Activated naive CD8-positive, alpha-beta T cell treated with anti-CD3 and anti-CD28 coated beads for 36 hours (primary cell): ENCODE measurements around the gene DNAJB7. TPM values are rescaled to one million over a fixed set of nuclear protein-coding genes. Genes with fewer than 3 reads are reported as not detected.
"Not testable (repeated sequence)": the region's sequence is repeated elsewhere in the genome, so short reads cannot be mapped to it uniquely, and the experiment has no call there.

Experiments used
- DNase-seq: peaks from one replicate; pipeline ENCODE4 v3.0.0; 2021
- H3K27ac Mint-ChIP-seq: one replicate; pipeline ENCODE4 v1.8.0; 2022; ENCODE audit warnings: mild to moderate bottlenecking, moderate library complexity, mixed read lengths
- H3K27me3 Mint-ChIP-seq: one replicate; pipeline ENCODE4 v1.8.0; 2022; ENCODE audit warnings: mild to moderate bottlenecking, mixed read lengths
- H3K36me3 Mint-ChIP-seq: one replicate; pipeline ENCODE4 v1.8.0; 2021; ENCODE audit warnings: mild to moderate bottlenecking, mixed read lengths
- H3K4me1 Mint-ChIP-seq: one replicate; pipeline ENCODE4 v1.8.0; 2021; ENCODE audit warnings: mixed read lengths
- H3K4me3 Mint-ChIP-seq: one replicate; pipeline ENCODE4 v1.8.0; 2022; ENCODE audit warnings: mild to moderate bottlenecking, moderate library complexity, mixed read lengths
- H3K9me3 Mint-ChIP-seq: one replicate; pipeline ENCODE4 v1.8.0; 2022; ENCODE audit warnings: mixed read lengths
- total RNA-seq, 2 experiments: library from RNA; stranded (reverse); gene quantifications; one replicate each; pipeline ENCODE4 v1.2.3, GENCODE V29; 2021

DNAJB7 gene
- total RNA-seq = not detected

DNA sequence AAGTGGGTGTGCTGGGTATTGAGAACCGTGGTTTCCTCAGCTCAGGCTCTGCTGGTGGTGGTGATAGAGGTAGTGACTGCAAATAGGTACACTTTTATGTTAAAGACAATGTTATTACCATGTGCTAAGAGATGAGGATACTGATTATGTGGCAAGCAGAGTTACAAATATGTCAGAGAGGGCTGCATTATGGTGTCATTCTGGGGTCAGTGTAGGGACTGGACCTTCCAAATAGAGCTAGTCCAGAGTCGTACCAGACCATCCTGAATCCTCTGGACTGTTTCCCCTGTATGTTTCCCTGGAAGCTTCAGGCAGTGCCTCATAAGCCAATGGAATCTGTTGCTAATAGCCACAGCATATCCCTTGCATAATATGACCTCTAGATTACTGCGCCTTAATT is at the start of gene DNAJB7:
DNAJB7 (minus strand) TSS at position 101 of the 400 bp plus-strand sequence. CDS start 119 bp downstream, outside the sequence.
- no peak within 1 kb of the TSS for H3K27ac Mint-ChIP-seq
- H3K36me3 Mint-ChIP-seq = peaks cover 5% of the 10 kb centered on the region
- H3K4me1 Mint-ChIP-seq = peaks cover 28% of the 10 kb centered on the region
- H3K27me3 Mint-ChIP-seq = no peaks in the 10 kb centered on the region
- no peaks in the 10 kb centered on the region for H3K9me3 Mint-ChIP-seq
- H3K4me3 Mint-ChIP-seq = no peak within 1 kb of the TSS
- no peak for DNase-seq

DNA sequence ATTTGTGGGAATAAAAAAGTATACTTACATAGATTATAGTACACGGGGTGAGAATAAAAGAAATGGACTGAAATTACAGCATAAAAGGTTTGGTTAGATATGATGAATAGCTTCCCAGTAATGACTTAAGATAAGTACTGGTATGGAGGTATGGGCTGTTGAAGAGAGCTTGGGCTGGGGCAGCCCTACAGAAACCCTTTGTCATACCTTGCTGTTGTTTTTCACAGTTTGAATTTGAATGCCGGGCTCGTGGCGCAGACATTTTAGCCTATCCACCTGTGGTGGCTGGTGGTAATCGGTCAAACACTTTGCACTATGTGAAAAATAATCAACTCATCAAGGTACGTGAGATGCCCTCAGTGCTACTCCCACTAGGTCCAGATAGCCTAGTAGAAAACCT is 47.0 kb upstream of the DNAJB7 start:
- peaks cover 10% of the 10 kb centered on the region for H3K36me3 Mint-ChIP-seq
- no peak for DNase-seq
- H3K4me1 Mint-ChIP-seq = no peaks in the 10 kb centered on the region
- H3K9me3 Mint-ChIP-seq = no peaks in the 10 kb centered on the region
- H3K27me3 Mint-ChIP-seq = no peaks in the 10 kb centered on the region
- no peak overlapping the region for H3K27ac Mint-ChIP-seq
- H3K4me3 Mint-ChIP-seq = no peak overlapping the region

DNA sequence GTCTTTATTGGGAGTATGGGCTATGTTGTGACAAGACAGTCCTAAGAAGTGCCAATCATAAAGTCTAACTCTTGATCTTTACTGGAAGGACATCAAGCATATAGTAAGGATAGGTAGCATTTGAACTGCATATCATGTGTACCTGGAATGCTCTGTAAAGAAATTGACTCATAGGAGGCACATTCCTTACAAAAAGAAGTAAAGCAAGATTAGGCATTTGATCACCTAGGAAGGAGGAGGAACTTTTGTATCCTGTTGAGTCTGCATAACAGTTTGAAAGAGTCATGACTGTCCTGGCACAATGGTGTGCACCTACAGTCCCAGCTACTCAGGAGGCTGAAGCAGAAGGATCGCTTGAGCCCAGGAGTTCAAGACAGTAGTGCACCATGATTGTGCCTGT is 42.2 kb upstream of the DNAJB7 start:
- Mint-ChIP-seq H3K9me3 (no peaks in the 10 kb centered on the region), H3K27me3 (no peaks in the 10 kb centered on the region), H3K4me1 (peaks cover 3% of the 10 kb centered on the region), H3K27ac (no peak overlapping the region), H3K36me3 (peaks cover 12% of the 10 kb centered on the region), H3K4me3 (no peak overlapping the region)
- no peak for DNase-seq

DNA sequence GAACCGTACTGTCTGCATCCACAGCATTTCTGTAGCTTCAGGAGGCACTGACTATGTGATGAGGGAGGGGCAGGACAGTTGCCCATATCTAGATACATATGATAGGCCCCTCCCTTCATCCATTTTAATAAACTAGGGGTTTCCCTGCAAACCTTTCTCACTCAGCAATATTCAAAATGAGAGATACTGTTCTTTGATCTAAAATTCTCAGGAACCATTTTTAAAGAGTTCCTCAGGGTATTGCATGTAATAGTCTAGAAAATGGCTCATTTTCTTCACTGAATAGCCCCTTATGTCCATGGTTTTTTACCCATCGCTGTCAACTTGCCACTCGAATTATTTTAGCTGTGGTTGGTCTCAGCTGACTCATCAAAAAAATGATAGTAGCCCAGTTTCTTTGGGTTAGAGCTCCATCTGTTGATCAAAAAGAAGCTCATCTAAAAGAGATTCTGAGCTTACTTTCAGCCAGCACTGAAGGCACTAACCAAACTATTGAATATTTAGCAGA is 37.0 kb upstream of the DNAJB7 start:
- Mint-ChIP-seq H3K27me3 (no peaks in the 10 kb centered on the region), H3K9me3 (no peaks in the 10 kb centered on the region), H3K36me3 (peaks cover 5% of the 10 kb centered on the region), H3K27ac (peak overlapping the region; percentile 49), H3K4me3 (no peak overlapping the region), H3K4me1 (peaks cover 9% of the 10 kb centered on the region)
- DNase-seq = no peak

DNA sequence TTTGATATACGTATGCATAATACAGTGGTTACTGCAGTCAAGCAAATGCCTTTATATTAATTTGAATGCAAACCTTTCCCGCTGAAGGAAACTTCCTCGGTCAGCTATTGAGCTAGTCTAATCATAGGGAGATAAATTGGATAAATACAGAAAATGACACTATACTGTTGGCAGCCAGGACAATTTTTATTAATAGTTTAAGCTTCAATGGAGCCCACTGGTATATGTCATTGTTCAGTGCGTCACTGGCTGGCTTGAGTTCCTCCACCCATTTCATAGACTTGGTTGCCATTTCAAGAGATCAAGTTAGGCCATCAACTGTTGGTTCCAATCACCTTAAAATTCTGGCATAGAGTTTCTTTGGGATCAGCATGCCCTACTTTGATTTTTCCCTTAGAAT is 32.5 kb upstream of the DNAJB7 start:
- Mint-ChIP-seq H3K4me3 (no peak overlapping the region), H3K27me3 (no peaks in the 10 kb centered on the region), H3K9me3 (no peaks in the 10 kb centered on the region), H3K4me1 (peaks cover 9% of the 10 kb centered on the region), H3K27ac (no peak overlapping the region), H3K36me3 (peaks cover 2% of the 10 kb centered on the region)
- no peak for DNase-seq

DNA sequence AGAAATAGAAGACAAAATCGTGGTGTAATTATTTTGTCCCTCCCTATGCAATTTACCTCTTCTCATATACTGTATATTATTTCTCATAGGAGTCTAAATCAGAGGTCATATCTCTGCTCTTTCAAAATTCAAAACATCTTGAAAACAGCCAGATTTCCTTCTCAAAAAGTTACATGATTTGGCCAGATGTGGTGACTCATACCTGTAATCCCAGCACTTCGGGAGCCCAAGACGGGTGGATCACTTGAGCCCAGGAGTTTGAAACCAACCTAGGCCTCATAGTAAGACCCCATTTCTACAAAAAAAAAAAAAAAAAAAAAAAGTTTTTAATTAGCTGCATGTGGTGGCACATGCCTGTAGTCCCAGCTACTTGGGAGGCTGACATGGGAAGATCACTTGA is 29.0 kb upstream of the DNAJB7 start:
- no peak for DNase-seq
- H3K36me3 Mint-ChIP-seq = peaks cover 11% of the 10 kb centered on the region
- no peak overlapping the region for H3K27ac Mint-ChIP-seq
- H3K27me3 Mint-ChIP-seq = no peaks in the 10 kb centered on the region
- H3K4me3 Mint-ChIP-seq = no peak overlapping the region
- no peaks in the 10 kb centered on the region for H3K9me3 Mint-ChIP-seq
- H3K4me1 Mint-ChIP-seq = no peaks in the 10 kb centered on the region

DNA sequence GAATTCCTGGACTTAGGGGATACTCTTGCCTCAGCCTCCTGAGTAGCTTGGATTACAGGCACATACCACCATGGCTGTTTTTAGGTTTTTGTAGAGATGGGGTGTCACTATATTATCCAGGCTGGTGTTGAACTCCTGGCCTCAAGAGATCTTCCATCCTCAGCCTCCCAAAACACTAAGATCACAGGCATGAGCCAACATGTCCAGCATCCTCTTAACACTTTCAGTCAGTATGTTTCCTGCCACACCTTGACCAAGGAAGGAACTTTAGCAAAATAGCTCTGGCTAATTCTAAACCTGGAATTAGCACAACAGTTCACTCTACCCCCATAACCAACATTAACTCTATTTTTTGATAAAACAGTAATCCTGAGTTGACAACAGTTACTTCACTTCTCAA is 27.2 kb upstream of the DNAJB7 start:
- Mint-ChIP-seq H3K36me3 (peaks cover 11% of the 10 kb centered on the region), H3K9me3 (no peaks in the 10 kb centered on the region), H3K27me3 (no peaks in the 10 kb centered on the region), H3K4me1 (no peaks in the 10 kb centered on the region), H3K27ac (peak overlapping the region; percentile 29), H3K4me3 (no peak overlapping the region)
- no peak for DNase-seq

DNA sequence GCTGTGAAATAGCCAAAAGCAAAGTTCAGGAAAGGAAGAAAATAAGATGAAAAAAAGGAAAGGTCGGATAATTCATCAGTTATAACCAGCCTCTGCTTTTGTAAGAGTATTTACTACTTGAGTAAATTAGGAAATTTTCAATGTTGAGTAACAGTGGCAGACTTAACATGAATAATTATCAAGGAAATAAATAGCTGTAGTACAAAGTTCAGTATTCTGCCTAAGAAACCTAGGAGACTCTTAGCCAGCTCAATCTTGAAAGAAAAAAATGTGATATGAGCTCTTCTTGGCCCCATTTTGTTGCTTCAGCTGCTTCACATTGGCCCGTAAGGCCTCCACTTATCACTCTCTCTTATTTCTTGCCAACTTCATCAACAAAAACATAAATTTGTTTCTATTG is 17.0 kb upstream of the DNAJB7 start:
- H3K36me3 Mint-ChIP-seq = peaks cover 7% of the 10 kb centered on the region
- no peaks in the 10 kb centered on the region for H3K27me3 Mint-ChIP-seq
- no peaks in the 10 kb centered on the region for H3K9me3 Mint-ChIP-seq
- H3K4me3 Mint-ChIP-seq = no peak overlapping the region
- no peaks in the 10 kb centered on the region for H3K4me1 Mint-ChIP-seq
- no peak overlapping the region for H3K27ac Mint-ChIP-seq
- DNase-seq = no peak

DNA sequence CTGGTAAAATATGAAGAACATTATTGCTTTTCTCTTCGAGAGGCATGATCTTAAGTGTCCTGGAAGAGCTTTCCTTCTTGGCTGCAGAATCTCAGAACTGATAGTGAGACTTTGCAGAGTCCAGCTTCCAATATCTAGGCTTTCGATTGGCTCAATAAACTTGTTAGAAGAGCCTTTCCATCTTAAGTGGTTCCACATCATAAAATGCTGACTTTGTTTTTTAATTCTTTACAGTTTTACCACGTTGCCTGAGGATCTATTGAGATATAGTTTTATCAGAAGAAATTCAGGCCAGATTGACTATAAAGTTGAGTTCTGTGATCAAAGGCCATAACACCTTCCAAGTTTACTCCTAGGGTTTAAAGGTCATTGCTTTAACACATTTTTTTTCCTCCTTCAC is 15.6 kb upstream of the DNAJB7 start:
- no peak for DNase-seq
- no peaks in the 10 kb centered on the region for H3K4me1 Mint-ChIP-seq
- H3K36me3 Mint-ChIP-seq = peaks cover 4% of the 10 kb centered on the region
- no peak overlapping the region for H3K4me3 Mint-ChIP-seq
- no peaks in the 10 kb centered on the region for H3K9me3 Mint-ChIP-seq
- H3K27me3 Mint-ChIP-seq = no peaks in the 10 kb centered on the region
- no peak overlapping the region for H3K27ac Mint-ChIP-seq

DNA sequence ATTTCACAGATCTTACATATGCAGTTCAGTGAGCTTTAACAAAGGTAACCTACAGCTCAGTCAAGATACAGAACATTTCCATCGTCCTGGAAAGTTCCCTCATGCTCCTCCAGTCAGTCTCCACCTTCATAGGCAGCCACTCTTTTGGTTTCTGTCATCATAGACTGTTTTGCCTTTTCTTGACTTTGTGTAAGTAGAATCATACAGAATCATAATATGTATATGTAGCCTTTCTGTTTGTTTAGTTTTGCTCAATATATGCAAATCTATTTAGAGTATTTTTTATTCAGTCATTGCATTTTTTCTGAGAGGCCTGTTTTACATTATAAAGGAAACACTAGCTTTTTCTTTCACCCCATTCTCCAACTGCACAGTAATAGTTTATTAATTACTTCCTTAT is 15.0 kb upstream of the DNAJB7 start:
- peaks cover 4% of the 10 kb centered on the region for H3K36me3 Mint-ChIP-seq
- H3K9me3 Mint-ChIP-seq = no peaks in the 10 kb centered on the region
- DNase-seq = no peak
- H3K4me1 Mint-ChIP-seq = peaks cover 4% of the 10 kb centered on the region
- no peaks in the 10 kb centered on the region for H3K27me3 Mint-ChIP-seq
- no peak overlapping the region for H3K4me3 Mint-ChIP-seq
- no peak overlapping the region for H3K27ac Mint-ChIP-seq

DNA sequence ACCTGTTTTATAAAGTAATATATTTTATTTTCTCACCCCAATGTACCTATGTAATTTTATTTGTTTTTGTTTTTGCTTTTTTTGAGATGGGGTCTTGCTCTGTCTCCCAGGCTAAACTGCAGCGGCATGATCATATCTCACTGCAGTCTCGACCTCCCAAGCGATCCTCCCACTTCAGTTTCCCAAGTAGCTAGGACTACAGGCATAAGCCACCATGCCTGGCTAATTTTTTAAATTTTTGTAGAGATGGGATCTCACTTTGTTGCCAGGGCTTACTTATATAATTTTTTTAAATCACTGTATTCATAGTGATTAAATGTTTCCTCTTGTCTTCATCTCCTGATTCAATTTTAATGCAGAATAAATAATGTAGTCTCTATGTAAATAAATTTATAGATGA is 13.2 kb upstream of the DNAJB7 start:
- Mint-ChIP-seq H3K36me3 (peaks cover 2% of the 10 kb centered on the region), H3K4me3 (no peak overlapping the region), H3K27me3 (no peaks in the 10 kb centered on the region), H3K9me3 (no peaks in the 10 kb centered on the region), H3K4me1 (peaks cover 4% of the 10 kb centered on the region), H3K27ac (no peak overlapping the region)
- no peak for DNase-seq

DNA sequence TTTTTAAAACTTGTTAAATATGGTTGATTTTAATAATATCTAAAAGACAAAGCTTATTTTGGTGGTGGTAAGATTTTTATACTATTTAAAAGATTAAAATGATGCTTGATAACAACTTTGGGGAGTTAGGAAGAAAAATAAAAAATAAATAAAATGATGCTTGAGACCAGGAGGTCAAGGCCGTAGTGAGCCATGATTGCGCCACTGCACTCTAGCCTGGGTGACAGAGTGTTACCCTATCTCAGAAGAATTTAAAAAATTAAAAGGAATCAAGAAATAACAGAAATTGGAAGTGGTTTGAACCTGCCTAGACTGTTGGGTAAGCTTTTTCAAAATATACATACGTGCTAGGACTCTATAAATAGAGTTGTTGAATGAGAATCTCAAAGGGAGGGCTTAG is 12.1 kb upstream of the DNAJB7 start:
- no peak for DNase-seq
- Mint-ChIP-seq H3K9me3 (no peaks in the 10 kb centered on the region), H3K27me3 (no peaks in the 10 kb centered on the region), H3K27ac (no peak overlapping the region), H3K4me3 (no peak overlapping the region), H3K4me1 (peaks cover 4% of the 10 kb centered on the region), H3K36me3 (peaks cover 4% of the 10 kb centered on the region)

DNA sequence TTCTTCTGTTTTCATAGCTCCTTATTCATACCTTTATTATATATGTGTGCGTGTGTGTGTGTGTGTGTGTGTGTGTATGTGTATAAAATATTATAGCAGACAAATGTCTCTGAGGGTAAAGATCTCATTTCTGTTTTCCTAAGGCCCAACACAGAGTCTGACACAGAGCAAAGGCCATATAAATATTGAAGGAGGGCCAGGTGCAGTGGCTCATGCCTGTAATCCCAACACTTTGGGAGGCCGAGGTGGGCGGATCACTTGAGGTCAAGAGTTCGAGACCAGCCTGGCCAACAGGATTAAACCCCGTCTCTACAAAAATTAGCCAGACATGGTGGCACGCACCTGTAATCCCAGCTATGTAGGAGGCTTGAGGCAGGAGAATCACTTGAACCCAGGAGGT is 6.5 kb upstream of the DNAJB7 start:
- not testable (repeated sequence) for H3K4me3 Mint-ChIP-seq, H3K9me3 Mint-ChIP-seq, H3K27ac Mint-ChIP-seq, H3K36me3 Mint-ChIP-seq, H3K27me3 Mint-ChIP-seq, DNase-seq
- H3K4me1 Mint-ChIP-seq = peaks cover 14% of the 10 kb centered on the region

DNA sequence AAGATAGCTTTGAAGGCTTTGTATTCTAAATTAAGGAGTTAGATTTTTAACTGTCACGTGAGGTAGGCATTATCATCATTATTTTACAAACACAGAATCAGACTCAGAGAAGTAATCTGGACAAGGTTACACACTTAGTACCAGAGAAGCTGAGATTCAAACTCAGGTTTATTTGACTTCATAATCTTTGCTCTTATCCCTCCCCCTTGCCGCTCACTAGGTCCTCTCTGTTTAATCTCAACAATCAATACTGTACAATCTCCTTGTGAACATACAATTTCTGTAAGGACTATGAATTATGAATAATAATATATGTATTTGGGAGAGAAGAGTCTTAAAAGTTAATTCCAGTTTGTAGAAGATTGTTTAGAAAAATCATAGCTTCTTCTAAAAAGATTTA is 5.2 kb upstream of the DNAJB7 start:
- Mint-ChIP-seq H3K9me3 (no peaks in the 10 kb centered on the region), H3K27ac (no peak overlapping the region), H3K36me3 (peaks cover 4% of the 10 kb centered on the region), H3K4me1 (peaks cover 17% of the 10 kb centered on the region), H3K27me3 (no peaks in the 10 kb centered on the region), H3K4me3 (no peak overlapping the region)
- no peak for DNase-seq

DNA sequence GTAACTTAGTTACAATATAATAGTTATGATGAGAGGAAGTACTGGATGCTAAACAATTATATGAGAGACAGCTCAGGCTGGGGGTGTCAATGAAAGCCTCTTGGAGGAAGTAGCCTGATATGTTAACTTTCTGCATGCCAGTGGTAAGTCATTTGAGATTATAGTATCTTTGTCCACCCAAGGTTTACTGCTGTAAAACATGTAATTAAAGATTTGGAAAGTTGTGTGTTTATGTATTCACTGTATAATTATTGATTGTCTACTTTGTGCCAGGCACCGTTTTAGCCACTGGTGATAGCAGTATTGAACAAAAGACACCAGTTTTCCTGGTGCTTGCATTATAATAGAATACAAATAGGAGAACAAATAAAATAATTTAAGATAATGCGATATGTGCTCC is 624 bp upstream of the DNAJB7 start:
- Mint-ChIP-seq H3K27me3 (no peaks in the 10 kb centered on the region), H3K9me3 (no peaks in the 10 kb centered on the region), H3K4me1 (peaks cover 28% of the 10 kb centered on the region), H3K27ac (no peak overlapping the region), H3K4me3 (no peak overlapping the region), H3K36me3 (peaks cover 5% of the 10 kb centered on the region)
- no peak for DNase-seq

DNA sequence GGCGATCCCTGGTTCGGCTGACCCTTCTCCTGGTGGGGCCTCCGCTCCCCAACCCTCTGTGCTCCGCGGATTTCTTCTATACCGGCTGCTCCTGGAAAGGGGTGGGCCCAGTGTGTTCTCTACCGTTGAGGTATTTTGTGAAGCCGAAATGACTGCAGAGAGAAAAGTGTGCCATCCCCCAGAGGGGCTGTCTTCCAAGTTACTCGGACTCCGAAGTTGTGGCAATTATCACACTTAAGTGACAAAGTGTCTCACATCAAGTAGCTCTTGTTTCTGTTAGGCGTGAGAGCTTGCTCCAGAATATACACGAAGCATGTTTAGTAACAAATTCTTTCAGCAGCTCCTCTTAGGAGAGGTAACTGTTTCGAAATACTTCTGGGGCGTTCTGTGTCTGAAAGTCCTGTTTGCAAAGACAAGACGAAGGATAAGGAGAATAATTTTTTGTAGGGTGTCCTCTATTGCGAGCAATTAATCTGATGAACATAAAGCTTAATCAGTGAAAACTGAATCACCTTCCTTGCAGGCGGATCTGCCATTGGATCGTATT is 4.5 kb downstream of the DNAJB7 start:
- H3K36me3 Mint-ChIP-seq = peaks cover 15% of the 10 kb centered on the region
- H3K4me1 Mint-ChIP-seq = peaks cover 34% of the 10 kb centered on the region
- H3K4me3 Mint-ChIP-seq = peak overlapping the region; percentile 99
- H3K9me3 Mint-ChIP-seq = no peaks in the 10 kb centered on the region
- no peak for DNase-seq
- no peaks in the 10 kb centered on the region for H3K27me3 Mint-ChIP-seq
- peak overlapping the region; percentile 100 for H3K27ac Mint-ChIP-seq
